Measurements from ENCODE around the gene DPYD.

DPYD gene

DNA sequence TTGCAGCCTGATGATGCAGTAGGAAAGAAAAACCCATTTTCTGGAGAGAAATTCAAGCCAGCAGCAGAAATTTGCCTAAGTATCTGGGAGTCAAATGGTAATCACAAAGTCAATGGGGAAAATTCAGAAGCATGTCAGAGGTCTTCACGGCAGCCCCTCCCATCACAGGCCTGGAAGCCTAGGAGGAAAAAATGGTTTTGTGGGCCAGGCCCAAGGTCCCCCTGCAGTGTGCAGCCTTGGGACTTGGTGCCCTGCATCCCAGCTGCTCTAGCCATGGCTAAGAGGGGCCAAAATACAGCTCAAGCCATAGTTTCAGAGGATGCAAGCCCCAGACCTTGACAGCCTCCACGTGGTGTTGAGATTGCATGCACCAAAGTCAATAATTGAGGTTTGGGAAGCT, 864.4 kb downstream of the DPYD start:
- DNase-seq (ENCODE audit: insufficient read length, low spot score) (no peak), FAIRE-seq (no peak)
- TF ChIP-seq POLR2A (IDR thresholded peaks at IDR 0.05; ENCODE audit: low read depth, low read length) (no peak), SPI1 (IDR thresholded peaks at IDR 0.05; ENCODE audit: low read depth, low read length) (no peak), POU2F2 (IDR thresholded peaks at IDR 0.05; ENCODE audit: low read depth, low read length) (no peak), TAF1 (IDR thresholded peaks at IDR 0.05; ENCODE audit: low read depth, low read length) (no peak), POLR2AphosphoS5 (IDR thresholded peaks at IDR 0.05; ENCODE audit: low read depth, low read length) (no peak), PAX5 (IDR thresholded peaks at IDR 0.05; ENCODE audit: insufficient read depth, low read length, severe bottlenecking) (no peak)

GRCh38 chr1:97053268-97053667, 867.6 kb downstream of the DPYD start:
- FAIRE-seq: no peak

GRCh38 chr1:97051823-97052222, 869.0 kb downstream of the DPYD start:
- no peak for TF ChIP-seq POU2F2 (IDR thresholded peaks at IDR 0.05; ENCODE audit: low read depth, low read length)
- no peak for TF ChIP-seq POLR2AphosphoS5 (IDR thresholded peaks at IDR 0.05; ENCODE audit: low read depth, low read length)
- TF ChIP-seq SPI1 (IDR thresholded peaks at IDR 0.05; ENCODE audit: low read depth, low read length): no peak
- no peak for TF ChIP-seq POLR2A (IDR thresholded peaks at IDR 0.05; ENCODE audit: low read depth, low read length)
- no peak for TF ChIP-seq TAF1 (IDR thresholded peaks at IDR 0.05; ENCODE audit: low read depth, low read length)
- TF ChIP-seq PAX5 (IDR thresholded peaks at IDR 0.05; ENCODE audit: insufficient read depth, low read length, severe bottlenecking): no peak
- no peak for FAIRE-seq
- no peak for DNase-seq (ENCODE audit: insufficient read length, low spot score)

More at GRCh38 chr1:97053268-97053667, 867.6 kb downstream of the DPYD start:
- no peak for DNase-seq (ENCODE audit: insufficient read length, low spot score)
- TF ChIP-seq PAX5 (IDR thresholded peaks at IDR 0.05; ENCODE audit: insufficient read depth, low read length, severe bottlenecking) (no peak), TAF1 (IDR thresholded peaks at IDR 0.05; ENCODE audit: low read depth, low read length) (no peak), POLR2A (IDR thresholded peaks at IDR 0.05; ENCODE audit: low read depth, low read length) (no peak), POLR2AphosphoS5 (IDR thresholded peaks at IDR 0.05; ENCODE audit: low read depth, low read length) (no peak), POU2F2 (IDR thresholded peaks at IDR 0.05; ENCODE audit: low read depth, low read length) (no peak), SPI1 (IDR thresholded peaks at IDR 0.05; ENCODE audit: low read depth, low read length) (no peak)

DNA sequence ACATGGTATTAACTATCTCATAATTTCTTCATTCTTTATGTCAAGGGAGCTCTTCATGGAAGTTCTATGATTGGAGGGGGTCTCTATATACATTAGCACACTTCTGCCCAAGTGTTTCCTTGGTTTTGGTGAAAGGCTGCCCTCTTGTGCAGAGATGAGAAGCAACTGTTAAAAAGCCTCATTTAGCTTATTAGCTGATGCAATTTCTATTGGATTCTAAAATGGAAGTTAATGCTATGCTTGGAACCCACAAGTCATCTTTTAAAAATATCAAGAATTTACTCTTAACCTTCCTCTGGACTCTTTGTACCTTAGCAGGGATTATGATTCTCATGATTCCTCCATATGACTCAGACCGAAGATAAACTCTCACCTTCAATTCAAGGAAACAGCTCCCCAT, 870.3 kb downstream of the DPYD start:
- no peak for DNase-seq (ENCODE audit: insufficient read length, low spot score)
- no peak for FAIRE-seq
- no peak for TF ChIP-seq TAF1 (IDR thresholded peaks at IDR 0.05; ENCODE audit: low read depth, low read length)
- no peak for TF ChIP-seq POLR2A (IDR thresholded peaks at IDR 0.05; ENCODE audit: low read depth, low read length)
- TF ChIP-seq POLR2AphosphoS5 (IDR thresholded peaks at IDR 0.05; ENCODE audit: low read depth, low read length): no peak
- TF ChIP-seq PAX5 (IDR thresholded peaks at IDR 0.05; ENCODE audit: insufficient read depth, low read length, severe bottlenecking): no peak
- TF ChIP-seq POU2F2 (IDR thresholded peaks at IDR 0.05; ENCODE audit: low read depth, low read length): no peak
- TF ChIP-seq SPI1 (IDR thresholded peaks at IDR 0.05; ENCODE audit: low read depth, low read length): no peak

- TF ChIP-seq PAX5 (IDR thresholded peaks at IDR 0.05; ENCODE audit: insufficient read depth, low read length, severe bottlenecking) (no peak), POLR2A (IDR thresholded peaks at IDR 0.05; ENCODE audit: low read depth, low read length) (no peak), SPI1 (IDR thresholded peaks at IDR 0.05; ENCODE audit: low read depth, low read length) (no peak), POLR2AphosphoS5 (IDR thresholded peaks at IDR 0.05; ENCODE audit: low read depth, low read length) (no peak), TAF1 (IDR thresholded peaks at IDR 0.05; ENCODE audit: low read depth, low read length) (no peak), POU2F2 (IDR thresholded peaks at IDR 0.05; ENCODE audit: low read depth, low read length) (no peak)
- FAIRE-seq: no peak
- no peak for DNase-seq (ENCODE audit: insufficient read length, low spot score)
Observed at GRCh38 chr1:97047421-97047793, 873.4 kb downstream of the DPYD start.

DNA sequence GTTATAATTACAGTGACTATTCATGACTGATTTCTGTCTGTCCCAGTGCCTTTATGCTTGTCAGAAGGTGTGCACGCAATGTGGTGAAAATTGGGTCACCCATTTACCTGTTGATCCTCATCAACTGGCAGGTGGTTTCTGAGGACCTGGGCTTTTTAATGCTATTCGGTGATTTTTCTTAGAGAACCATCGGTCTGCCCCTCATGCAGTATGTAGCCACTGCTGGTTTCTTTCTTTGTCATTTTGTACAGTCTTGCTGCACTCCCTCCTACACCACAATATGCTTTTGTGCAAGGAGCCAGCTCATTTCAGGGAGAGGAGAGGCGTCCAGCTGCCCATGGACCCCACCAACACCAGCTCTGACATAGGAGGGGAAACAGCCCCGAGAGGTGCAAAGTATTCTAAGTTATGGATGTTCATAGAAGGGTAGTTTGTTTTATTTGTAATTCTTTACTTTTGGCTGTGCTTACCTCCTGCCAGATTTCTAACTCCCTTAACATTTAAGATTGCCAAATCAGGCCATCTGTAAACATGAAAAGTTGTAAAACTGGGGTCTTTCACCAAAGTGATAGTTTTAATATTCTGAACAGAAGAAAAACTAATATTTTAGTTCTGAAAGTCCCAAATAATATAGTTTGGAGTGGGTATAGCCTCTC, 873.9 kb downstream of the DPYD start:
- FAIRE-seq (no peak), DNase-seq (ENCODE audit: insufficient read length, low spot score) (no peak)
- no peak for TF ChIP-seq POU2F2 (IDR thresholded peaks at IDR 0.05; ENCODE audit: low read depth, low read length)
- no peak for TF ChIP-seq PAX5 (IDR thresholded peaks at IDR 0.05; ENCODE audit: insufficient read depth, low read length, severe bottlenecking)
- TF ChIP-seq POLR2AphosphoS5 (IDR thresholded peaks at IDR 0.05; ENCODE audit: low read depth, low read length): no peak
- no peak for TF ChIP-seq POLR2A (IDR thresholded peaks at IDR 0.05; ENCODE audit: low read depth, low read length)
- TF ChIP-seq TAF1 (IDR thresholded peaks at IDR 0.05; ENCODE audit: low read depth, low read length): no peak
- no peak for TF ChIP-seq SPI1 (IDR thresholded peaks at IDR 0.05; ENCODE audit: low read depth, low read length)

DNA sequence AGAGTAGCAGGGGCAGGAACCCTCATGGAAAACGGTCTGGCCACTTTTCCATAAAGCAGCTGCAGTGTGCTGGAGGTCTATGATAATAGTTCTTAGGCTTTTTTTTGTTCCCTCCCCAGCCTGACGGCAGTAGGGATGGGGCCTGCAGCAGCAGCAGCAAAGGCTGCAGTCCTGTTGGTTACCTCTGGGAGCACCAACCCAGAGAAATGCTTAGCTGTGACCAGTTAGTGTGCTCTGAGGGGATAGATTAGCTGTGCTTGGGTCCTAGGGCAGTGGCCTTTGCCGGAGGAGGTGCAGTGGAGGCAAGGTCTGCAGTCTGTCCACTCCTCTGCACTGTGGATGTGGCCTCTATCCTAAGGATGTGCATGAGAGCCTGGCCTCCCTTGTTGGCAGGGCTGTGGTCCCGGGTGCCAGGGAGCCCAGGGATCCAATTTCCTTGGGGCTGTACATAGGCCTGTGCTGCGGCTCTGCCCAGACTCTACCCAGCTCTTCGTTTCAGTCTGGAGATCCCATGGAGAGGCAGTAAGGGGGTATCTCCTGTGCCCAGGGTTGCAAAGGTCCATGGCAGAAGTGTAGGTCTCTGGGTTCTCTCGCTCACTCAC, 876.6 kb downstream of the DPYD start:
- no peak for FAIRE-seq
- TF ChIP-seq POLR2AphosphoS5 (IDR thresholded peaks at IDR 0.05; ENCODE audit: low read depth, low read length) (no peak), POU2F2 (IDR thresholded peaks at IDR 0.05; ENCODE audit: low read depth, low read length) (no peak), SPI1 (IDR thresholded peaks at IDR 0.05; ENCODE audit: low read depth, low read length) (no peak), POLR2A (IDR thresholded peaks at IDR 0.05; ENCODE audit: low read depth, low read length) (no peak), PAX5 (IDR thresholded peaks at IDR 0.05; ENCODE audit: insufficient read depth, low read length, severe bottlenecking) (no peak), TAF1 (IDR thresholded peaks at IDR 0.05; ENCODE audit: low read depth, low read length) (no peak)
- no peak for DNase-seq (ENCODE audit: insufficient read length, low spot score)

- DNase-seq (ENCODE audit: insufficient read length, low spot score) (no peak), FAIRE-seq (no peak)
- no peak for TF ChIP-seq TAF1 (IDR thresholded peaks at IDR 0.05; ENCODE audit: low read depth, low read length)
Observed at GRCh38 chr1:97042551-97042950, 878.3 kb downstream of the DPYD start.

DNA sequence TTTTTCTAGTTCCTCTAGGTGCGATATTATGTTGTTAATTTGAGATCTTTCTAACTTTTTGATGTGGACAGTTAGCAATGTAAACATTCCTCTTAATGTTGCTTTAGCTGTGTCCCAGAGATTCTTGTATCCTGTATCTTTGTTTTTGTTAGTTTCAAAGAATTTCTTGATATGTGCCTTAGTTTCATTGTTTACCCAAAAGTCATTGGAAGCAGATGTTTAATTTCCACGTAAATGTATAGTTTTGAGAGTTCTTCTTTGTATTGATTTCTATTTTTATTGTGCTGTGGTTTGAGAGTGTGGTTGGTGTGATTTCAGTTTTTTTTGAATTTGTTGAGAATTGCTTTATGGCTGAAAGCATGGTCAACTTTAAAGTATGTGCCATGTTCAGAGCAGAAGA, 879.8 kb downstream of the DPYD start:
- no peak for DNase-seq (ENCODE audit: insufficient read length, low spot score)
- FAIRE-seq: no peak
- TF ChIP-seq SPI1 (IDR thresholded peaks at IDR 0.05; ENCODE audit: low read depth, low read length) (no peak), POLR2A (IDR thresholded peaks at IDR 0.05; ENCODE audit: low read depth, low read length) (no peak), PAX5 (IDR thresholded peaks at IDR 0.05; ENCODE audit: insufficient read depth, low read length, severe bottlenecking) (no peak), POLR2AphosphoS5 (IDR thresholded peaks at IDR 0.05; ENCODE audit: low read depth, low read length) (no peak), TAF1 (IDR thresholded peaks at IDR 0.05; ENCODE audit: low read depth, low read length) (no peak), POU2F2 (IDR thresholded peaks at IDR 0.05; ENCODE audit: low read depth, low read length) (no peak)

- TF ChIP-seq POLR2A (IDR thresholded peaks at IDR 0.05; ENCODE audit: low read depth, low read length): no peak
- TF ChIP-seq TAF1 (IDR thresholded peaks at IDR 0.05; ENCODE audit: low read depth, low read length): no peak
- TF ChIP-seq SPI1 (IDR thresholded peaks at IDR 0.05; ENCODE audit: low read depth, low read length): no peak
- no peak for TF ChIP-seq POU2F2 (IDR thresholded peaks at IDR 0.05; ENCODE audit: low read depth, low read length)
- no peak for TF ChIP-seq PAX5 (IDR thresholded peaks at IDR 0.05; ENCODE audit: insufficient read depth, low read length, severe bottlenecking)
- no peak for TF ChIP-seq POLR2AphosphoS5 (IDR thresholded peaks at IDR 0.05; ENCODE audit: low read depth, low read length)
- DNase-seq (ENCODE audit: insufficient read length, low spot score): no peak
- FAIRE-seq: no peak
Observed at GRCh38 chr1:97038410-97038809, 882.4 kb downstream of the DPYD start.
